ENCODE data around the gene KLHL22.

GRCh38 chr22:20442485-20443284 lies 52.9 kb downstream of the KLHL22 start:
- no peak for TF ChIP-seq CTCF (IDR thresholded peaks at IDR 0.05; ENCODE audit: poor library complexity)
- TF ChIP-seq EZH2 (IDR thresholded peaks at IDR 0.05; ENCODE audit: borderline replicate concordance): no peak

Data from hepatocyte (in vitro differentiated cells).